Mucosa of descending colon (tissue), 3 donors: ENCODE measurements around the gene CA5A. TPM values are rescaled to one million over a fixed set of nuclear protein-coding genes. Genes with fewer than 3 reads are reported as not detected.
"Not testable (repeated sequence)": the region's sequence is repeated elsewhere in the genome, so short reads cannot be mapped to it uniquely, and the experiment has no call there.

Experiments used
- ATAC-seq: fragments of 200-7000 bp; cut with Tn5 transposase; one replicate; pipeline ENCODE4 v1.9.1; 2020; ENCODE audit warnings: mild to moderate bottlenecking, moderate library complexity
- DNase-seq, 3 donors: peaks; one replicate each; pipeline ENCODE4 v3.0.0-alpha.2; 2020
- H3K36me3 ChIP-seq: fragments of 200-600 bp; one replicate; pipeline ENCODE4 v1.8.0; 2021; ENCODE audit warnings: low read depth, mild to moderate bottlenecking
- H3K4me1 ChIP-seq: fragments of 200-600 bp; one replicate; pipeline ENCODE4 v1.8.0; 2021; ENCODE audit warnings: low read depth, mild to moderate bottlenecking
- H3K4me3 ChIP-seq: fragments of 200-600 bp; one replicate; pipeline ENCODE4 v1.8.0; 2021; ENCODE audit warnings: mild to moderate bottlenecking
- H3K9me3 ChIP-seq: fragments of 200-600 bp; one replicate; pipeline ENCODE4 v1.8.0; 2021; ENCODE audit warnings: mild to moderate bottlenecking
- intact Hi-C, 2 donors: fragments of 100-400 bp; cut with DNase I in 1 of 2; cut with micrococcal nuclease in 1 of 2; formaldehyde crosslinking; loops; one replicate each; pipeline versions ENCODE4 v1.11.0 to v1.11.1; 2022; cut with DNase I, micrococcal nuclease
- total RNA-seq, 3 donors: library from RNA; stranded (reverse); fragmentation: NEBNext Ultra II Directional in 2 of 3; extraction: Animal tissue kit (Norgen Biotek cat#: 25700) in 2 of 3; gene quantifications; one replicate each; pipeline versions ENCODE4 v1.2.1 to v1.2.4, GENCODE V29; 2021 to 2023
- TF ChIP-seq, protein P1 (sequence below): fragments of 200-600 bp; IDR thresholded peaks from one replicate; pipeline ENCODE4 v1.8.0; 2022; ENCODE audit warnings: antibody characterized with exemption, mild to moderate bottlenecking
- donor health status: DM: no; HTN: no; CAD: no; lungs with moderate emphysema.
- donor health status: DM: no; HTN: no; CAD: no.
- donor health status: DM: no; HTN: yes; CAD: no.

Gene CA5A
- total RNA-seq, 3 donors from 2014 or later, result 0.05 to 0.25 TPM; not detected in 1

DNA sequence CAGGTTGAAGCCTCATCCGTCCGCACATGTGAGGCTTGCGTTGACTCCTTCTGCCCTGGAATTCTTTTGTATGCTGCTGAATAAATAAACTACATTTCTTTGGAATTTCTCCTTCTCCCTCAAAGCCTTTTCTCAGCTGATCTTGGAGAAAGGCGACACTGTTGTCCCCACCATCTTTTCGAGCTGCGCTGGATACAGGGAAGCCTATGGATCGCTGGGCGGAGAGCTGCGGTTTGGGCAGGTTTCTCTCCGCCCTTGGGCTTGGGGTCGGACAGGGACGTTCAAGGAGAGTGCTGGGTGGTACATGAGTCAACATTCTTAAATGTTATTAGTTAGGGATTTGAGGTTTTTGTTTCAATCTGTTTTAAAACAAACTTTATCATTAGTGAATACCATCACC lies 35.8 kb downstream of the CA5A start:
- H3K4me1 ChIP-seq, H3K36me3 ChIP-seq, DNase-seq, intact Hi-C loops, ATAC-seq, H3K9me3 ChIP-seq, H3K4me3 ChIP-seq: not testable (repeated sequence)

DNA sequence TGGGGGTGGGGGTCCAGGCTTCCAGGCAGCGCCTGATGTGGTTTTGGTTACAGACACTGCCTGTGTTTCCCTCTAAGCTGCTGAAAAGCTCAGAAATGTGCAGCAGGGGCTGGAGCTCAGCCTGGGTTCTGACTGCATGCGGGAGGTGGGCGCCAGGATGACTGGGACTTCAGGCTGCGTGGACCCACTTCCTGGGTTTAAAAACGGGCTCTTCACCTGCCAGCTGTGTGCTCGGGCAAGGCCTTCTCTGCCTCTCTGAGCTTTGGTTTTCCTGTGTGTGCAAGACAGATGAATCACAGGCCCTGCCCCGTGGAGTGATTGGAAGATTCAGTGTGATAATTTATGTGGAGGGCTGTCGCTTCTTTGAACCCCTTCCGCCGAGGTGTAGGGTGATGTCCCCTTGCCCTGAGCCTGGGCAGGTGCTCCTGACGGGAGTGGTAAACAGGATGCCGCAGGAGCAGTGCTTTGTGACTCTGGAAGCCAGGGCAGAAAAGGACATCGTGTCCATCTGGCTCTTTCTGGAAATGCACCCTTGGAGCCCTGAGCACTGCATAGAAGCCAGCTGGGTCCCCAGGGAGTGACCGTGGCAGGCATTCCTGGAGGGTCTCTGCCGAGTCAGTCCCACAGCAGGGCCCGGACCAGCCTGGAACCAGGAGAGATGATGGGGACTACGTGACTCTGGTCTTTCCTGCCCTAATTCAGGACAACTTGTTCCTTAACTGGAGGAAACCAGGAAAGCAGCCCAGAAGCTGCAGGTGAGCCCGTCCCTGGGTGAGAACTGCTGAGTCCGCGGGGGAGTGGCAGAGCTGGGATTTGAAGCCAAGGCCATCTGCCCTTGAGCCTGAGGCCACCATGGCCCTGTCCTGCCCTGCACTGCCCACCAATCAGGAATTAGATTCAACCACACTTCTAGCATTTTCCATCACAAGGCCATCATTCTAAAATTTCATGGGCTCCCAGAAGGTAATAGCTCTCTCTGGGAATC lies 38.5 kb downstream of the CA5A start:
- no peak for DNase-seq
- intact Hi-C loops, result no loop called here
- ATAC-seq, result peak; percentile 50
- H3K4me1 ChIP-seq, result no peaks in the 10 kb centered on the region
- no peaks in the 10 kb centered on the region for H3K9me3 ChIP-seq
- no peak overlapping the region for H3K4me3 ChIP-seq
- H3K36me3 ChIP-seq, result no peaks in the 10 kb centered on the region
- TF ChIP-seq, protein P1, sequence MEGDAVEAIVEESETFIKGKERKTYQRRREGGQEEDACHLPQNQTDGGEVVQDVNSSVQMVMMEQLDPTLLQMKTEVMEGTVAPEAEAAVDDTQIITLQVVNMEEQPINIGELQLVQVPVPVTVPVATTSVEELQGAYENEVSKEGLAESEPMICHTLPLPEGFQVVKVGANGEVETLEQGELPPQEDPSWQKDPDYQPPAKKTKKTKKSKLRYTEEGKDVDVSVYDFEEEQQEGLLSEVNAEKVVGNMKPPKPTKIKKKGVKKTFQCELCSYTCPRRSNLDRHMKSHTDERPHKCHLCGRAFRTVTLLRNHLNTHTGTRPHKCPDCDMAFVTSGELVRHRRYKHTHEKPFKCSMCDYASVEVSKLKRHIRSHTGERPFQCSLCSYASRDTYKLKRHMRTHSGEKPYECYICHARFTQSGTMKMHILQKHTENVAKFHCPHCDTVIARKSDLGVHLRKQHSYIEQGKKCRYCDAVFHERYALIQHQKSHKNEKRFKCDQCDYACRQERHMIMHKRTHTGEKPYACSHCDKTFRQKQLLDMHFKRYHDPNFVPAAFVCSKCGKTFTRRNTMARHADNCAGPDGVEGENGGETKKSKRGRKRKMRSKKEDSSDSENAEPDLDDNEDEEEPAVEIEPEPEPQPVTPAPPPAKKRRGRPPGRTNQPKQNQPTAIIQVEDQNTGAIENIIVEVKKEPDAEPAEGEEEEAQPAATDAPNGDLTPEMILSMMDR, result no peak

DNA sequence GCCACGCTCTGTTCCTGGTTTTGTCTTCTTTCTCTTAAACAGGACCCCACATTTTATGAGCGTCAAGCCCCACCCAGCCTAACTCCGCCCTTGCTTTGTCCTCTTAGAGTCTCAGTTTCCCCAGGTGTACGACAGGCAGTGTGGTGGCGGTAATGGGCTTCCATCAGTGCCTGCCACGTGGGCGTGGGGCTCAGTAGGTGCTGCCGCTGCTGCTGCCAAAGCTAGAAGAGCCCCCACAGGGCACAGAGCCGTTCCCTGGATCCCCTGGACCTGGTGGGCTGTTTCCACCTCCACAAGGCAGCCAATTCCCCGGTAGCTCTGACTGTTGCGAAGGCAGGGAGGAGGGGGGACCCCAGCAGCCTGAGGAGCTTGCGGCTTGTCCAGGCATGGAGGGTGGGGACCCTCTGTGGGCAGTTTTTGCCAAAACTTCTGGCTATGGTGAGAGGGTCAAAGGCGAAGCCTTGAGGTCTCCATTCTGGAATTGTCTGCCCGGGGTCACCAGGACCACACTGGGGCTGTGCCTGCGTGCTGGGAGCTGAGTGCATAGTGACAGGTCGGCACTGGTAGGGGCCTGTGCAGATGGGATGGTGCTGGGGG lies 39.3 kb downstream of the CA5A start:
- intact Hi-C loops, H3K9me3 ChIP-seq, H3K36me3 ChIP-seq, H3K4me1 ChIP-seq, ATAC-seq, DNase-seq, H3K4me3 ChIP-seq: not testable (repeated sequence)

DNA sequence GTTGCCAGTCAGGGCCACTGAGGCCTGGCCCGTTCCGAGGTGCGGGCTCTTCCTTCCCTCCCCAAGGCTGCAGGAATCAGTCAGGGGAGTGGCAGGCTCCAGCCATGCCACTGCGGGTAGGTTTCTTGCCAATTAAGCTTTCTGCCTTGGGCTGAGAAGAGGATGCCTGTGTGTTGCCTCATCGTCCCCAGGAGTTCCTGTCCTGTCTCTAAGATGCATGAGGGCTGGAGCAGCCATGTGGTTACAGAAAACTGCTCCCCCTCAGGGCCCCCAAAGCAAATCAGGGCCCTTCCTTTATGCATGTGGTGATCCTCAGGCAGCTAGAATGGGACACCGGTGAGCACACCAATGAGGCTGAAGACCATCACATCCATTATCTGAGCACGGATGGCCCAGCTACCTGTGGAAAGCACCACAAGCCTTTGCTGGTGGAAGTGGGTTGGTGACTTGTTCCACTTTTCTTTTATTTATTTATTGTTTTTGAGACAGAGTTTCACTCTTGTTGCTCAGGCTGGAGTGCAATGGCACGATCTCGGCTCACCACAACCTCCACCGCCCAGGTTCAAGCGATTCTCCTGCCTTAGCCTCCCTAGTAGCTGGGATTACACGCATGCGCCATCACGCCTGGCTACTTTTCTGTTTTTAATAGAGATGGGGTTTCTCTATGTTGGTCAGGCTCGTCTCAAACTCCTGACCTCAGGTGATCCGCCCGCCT lies 40.0 kb downstream of the CA5A start:
- H3K36me3 ChIP-seq, H3K4me3 ChIP-seq, intact Hi-C loops, H3K4me1 ChIP-seq, DNase-seq, H3K9me3 ChIP-seq: not testable (repeated sequence)
- peak; percentile 50 for ATAC-seq

DNA sequence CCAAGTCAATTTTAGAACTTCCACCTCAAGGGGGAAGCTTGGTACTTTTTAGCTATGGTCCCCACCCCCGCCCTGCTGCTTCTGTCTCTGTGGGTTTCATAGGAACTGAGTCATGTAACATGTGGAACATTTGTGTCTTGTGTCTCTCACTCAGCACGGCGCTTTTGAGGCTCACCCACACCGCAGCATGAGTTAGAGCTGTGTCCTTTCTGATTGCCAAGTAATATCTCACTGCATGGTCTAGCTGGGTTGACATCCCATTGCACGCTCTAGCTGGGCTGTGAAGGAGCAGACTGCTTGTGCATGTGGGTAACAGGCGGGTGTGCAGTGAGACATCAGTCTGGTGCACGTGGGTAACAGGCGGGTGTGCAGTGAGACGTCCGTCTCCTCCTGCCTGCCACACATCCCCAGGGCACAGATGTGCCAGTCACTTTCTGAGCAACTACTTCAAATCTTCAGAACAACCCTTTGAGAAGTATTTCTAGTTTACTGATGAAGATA lies 40.6 kb downstream of the CA5A start:
- Histone ChIP-seq H3K9me3 (no peaks in the 10 kb centered on the region), H3K4me3 (no peak overlapping the region), H3K4me1 (no peaks in the 10 kb centered on the region), H3K36me3 (no peaks in the 10 kb centered on the region)
- intact Hi-C loops, result no loop called here
- TF ChIP-seq, protein P1, result no peak
- DNase-seq (peak in 2 of 3 donors; percentile 35 to 45), ATAC-seq (peak; percentile 80)

DNA sequence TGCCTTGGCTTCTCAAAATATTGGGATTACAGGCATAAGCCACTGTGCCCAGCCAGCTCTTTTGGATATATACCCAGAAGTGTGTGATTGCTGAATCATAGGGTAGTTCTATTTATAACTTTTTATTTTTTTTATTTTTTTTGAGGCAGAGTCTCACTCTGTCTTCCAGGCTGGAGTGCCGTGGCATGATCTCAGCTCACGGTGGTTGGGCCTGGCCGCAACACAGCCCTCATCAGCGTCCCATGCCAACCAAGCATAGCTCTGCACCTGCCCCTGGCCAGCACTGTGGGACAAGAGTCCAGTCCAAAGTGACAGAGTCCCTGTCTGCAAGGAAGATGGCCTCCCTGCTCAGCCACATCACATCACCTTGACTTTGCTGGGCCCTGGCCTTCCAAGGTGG lies 42.3 kb downstream of the CA5A start:
- H3K36me3 ChIP-seq, H3K4me1 ChIP-seq, ATAC-seq, DNase-seq, H3K4me3 ChIP-seq, H3K9me3 ChIP-seq, intact Hi-C loops: not testable (repeated sequence)

DNA sequence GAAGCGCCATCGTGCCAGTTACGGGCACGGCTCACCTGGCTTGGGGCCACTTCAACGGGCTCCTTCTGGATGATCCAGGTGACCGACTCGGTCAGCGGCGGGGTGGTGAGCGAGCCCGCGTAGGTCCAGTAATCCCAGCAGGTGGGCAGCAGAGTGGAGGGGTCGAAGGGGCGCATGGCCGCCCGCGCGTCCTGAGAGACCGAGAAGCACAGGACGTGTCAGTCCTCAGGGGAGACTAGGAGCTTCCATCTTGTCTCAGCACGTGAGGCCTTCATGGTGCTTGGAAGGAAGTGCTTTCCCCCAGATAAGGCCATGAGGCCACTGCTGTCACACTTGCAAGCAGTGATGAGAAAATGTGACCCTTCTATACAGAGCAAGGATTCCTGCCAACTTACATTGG lies 44.6 kb downstream of the CA5A start:
- Histone ChIP-seq H3K4me3 (no peak overlapping the region), H3K36me3 (no peaks in the 10 kb centered on the region), H3K9me3 (no peaks in the 10 kb centered on the region), H3K4me1 (no peaks in the 10 kb centered on the region)
- TF ChIP-seq, protein P1, result no peak
- intact Hi-C loops, result no loop called here
- ATAC-seq, result no peak
- no peak for DNase-seq

DNA sequence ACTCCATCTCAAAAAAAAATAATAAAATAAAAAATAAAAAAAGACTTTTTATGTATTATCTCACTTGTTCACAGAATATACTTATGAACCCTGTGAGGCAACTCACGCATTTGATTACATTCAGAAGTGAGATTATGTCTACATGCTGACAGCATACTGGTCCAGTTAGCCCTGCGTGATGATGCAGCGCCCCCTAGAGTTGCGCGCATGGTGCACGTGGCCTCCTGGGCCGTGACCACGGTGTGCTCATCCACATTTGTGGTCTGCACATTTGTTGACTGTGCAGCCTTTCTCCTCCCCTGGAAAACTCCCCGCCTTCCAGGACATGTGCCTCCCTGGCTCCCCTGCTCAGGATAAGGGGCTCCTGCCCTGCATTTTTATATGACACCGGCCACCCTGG lies 46.6 kb downstream of the CA5A start:
- H3K4me1 ChIP-seq, intact Hi-C loops, H3K4me3 ChIP-seq, DNase-seq, H3K36me3 ChIP-seq, H3K9me3 ChIP-seq: not testable (repeated sequence)
- peak; percentile 28 for ATAC-seq

DNA sequence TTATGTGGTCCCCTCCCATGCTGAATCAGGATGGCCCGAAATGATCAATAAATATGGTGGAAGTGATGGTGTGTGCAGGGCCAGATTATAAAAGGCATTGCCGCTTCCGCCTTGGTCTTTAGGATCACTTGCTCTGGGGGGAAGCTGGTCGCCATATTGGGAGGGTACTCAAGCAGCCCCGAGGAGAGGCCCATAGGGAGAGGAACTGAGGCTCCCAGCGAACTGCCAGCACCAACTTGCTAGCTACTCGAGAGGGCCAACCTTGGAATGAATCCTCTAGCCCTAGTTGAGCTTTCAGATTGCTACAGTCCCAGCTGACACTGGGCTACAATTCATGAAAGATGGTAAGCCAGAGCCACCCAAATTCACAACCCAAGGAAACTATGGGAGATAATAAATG lies 48.0 kb downstream of the CA5A start:
- H3K4me1 ChIP-seq, H3K36me3 ChIP-seq, intact Hi-C loops, H3K4me3 ChIP-seq, H3K9me3 ChIP-seq, DNase-seq, ATAC-seq: not testable (repeated sequence)

DNA sequence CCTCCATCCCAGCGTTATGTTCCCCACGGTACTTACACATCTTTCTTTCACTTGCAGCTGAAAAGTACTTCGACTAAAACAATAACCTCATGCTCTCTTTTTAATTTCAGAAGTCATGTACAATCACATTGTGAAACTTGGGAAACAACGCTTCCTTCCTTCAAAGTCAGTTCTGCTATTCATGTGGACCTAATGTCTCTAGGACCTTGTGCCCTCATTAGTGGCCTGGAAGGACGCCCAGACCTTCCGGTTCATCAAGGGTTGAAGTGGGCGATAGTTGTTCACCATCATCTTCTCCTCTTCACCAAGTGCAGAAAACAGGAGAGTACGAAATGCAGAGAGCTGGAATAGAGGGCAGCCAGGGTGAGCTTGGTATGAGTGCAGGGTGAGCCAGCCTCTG lies 48.4 kb downstream of the CA5A start:
- ATAC-seq, intact Hi-C loops, H3K4me3 ChIP-seq, H3K36me3 ChIP-seq, DNase-seq, H3K4me1 ChIP-seq, H3K9me3 ChIP-seq: not testable (repeated sequence)
